Pancreas (tissue), 10 donors: ENCODE results near the gene HSPA4. TPM values are rescaled to one million over a fixed set of nuclear protein-coding genes. Genes with fewer than 3 reads are reported as not detected.
"Not testable (repeated sequence)": the region's sequence is repeated elsewhere in the genome, so short reads cannot be mapped to it uniquely, and the experiment has no call there.

Experiments
- ATAC-seq, 4 donors: fragments of 200-7000 bp; cut with Tn5 transposase; one replicate each; pipeline versions ENCODE4 v1.8.0 to v1.9.1; 2020; ENCODE audit warnings: mild to moderate bottlenecking in 4 of 4, moderate library complexity in 4 of 4
- DNase-seq, 6 donors: peaks; one replicate each; pipeline ENCODE4 v3.0.0-alpha.2; 2020
- FAIRE-seq: peaks from 2 replicates; lab custom pipeline; 2012; peaks lifted over from hg19 to GRCh38; lab: Jason Lieb, UNC
- H3K27ac ChIP-seq, 4 donors: fragments of 200-600 bp; sonication (generic); 1 replicate in 3 of 4; 2 replicates in 1 of 4; pipeline versions ENCODE4 v1.5.0 to v1.8.0; 2020
- H3K27me3 ChIP-seq, 4 donors: fragments of 200-600 bp; one replicate each; pipeline ENCODE4 v1.8.0; 2021
- H3K36me3 ChIP-seq, 3 donors: fragments of 200-600 bp; sonication (generic) in 1 of 3; one replicate each; pipeline versions ENCODE4 v1.5.0 to v1.8.0; 2020 to 2021
- H3K4me1 ChIP-seq, 3 donors: fragments of 200-600 bp; one replicate each; pipeline ENCODE4 v1.8.0; 2021
- H3K4me3 ChIP-seq, 4 donors: fragments of 200-600 bp; sonication (generic) in 2 of 4; one replicate each; pipeline versions ENCODE4 v1.5.0 to v1.8.0; 2020 to 2021
- H3K9me3 ChIP-seq, 4 donors: fragments of 200-600 bp; one replicate each; pipeline ENCODE4 v1.8.0; 2021
- WGBS, 2 donors: extraction: QIAGEN DNeasy Blood & Tissue Kit; methylation state at CpG; one replicate each; pipeline ENCODE4 v1.1.7; 2013; 5-methylcytosine and 5-hydroxymethylcytosine counted together
- intact Hi-C, 3 donors: fragments of 100-400 bp; cut with DNase I; formaldehyde crosslinking; loops; one replicate each; pipeline versions ENCODE4 v1.11.1 to v1.14.2; 2022
- polyA plus RNA-seq, 2 donors: library from polyadenylated mRNA; stranded (reverse); fragments of 200-250 nt; gene quantifications; one replicate each; pipeline ENCODE4 v1.2.3, GENCODE V29; 2013
- total RNA-seq, 6 donors: library from RNA; stranded (reverse); fragmentation: NEBNext Ultra II Directional in 4 of 6; extraction: Animal tissue kit (Norgen Biotek cat#: 25700) in 4 of 6; gene quantifications; one replicate each; pipeline versions ENCODE4 v1.2.1 to v1.2.4, GENCODE V29; 2021 to 2023
- TF ChIP-seq, protein P1 (sequence below), 4 donors: fragments of 200-600 bp; sonication (generic) in 3 of 4; IDR thresholded peaks; one replicate each; pipeline versions ENCODE4 v1.5.0 to v1.8.0; 2021; ENCODE audit warnings: antibody characterized with exemption in 4 of 4
- donor health status: healthy with polysubstance abuse.
- donor health status: DM: no; HTN: no; CAD: no; lungs with moderate emphysema.
- donor health status: DM: no; HTN: no; CAD: no.
- donor health status: control.
- donor health status: control.
- donor health status: Bipolar disorder and iron deficiency.
- donor health status: DM: yes; HTN: yes; CAD: no.
- donor health status: DM: no; HTN: no; CAD: no.
- donor health status: DM: no; HTN: no; CAD: no.
- donor health status: DM: yes; HTN: yes; CAD: no.

The HSPA4 gene
- total and polyA plus RNA-seq, 8 donors: 21.3 to 44.0 (median 32.1) TPM

DNA sequence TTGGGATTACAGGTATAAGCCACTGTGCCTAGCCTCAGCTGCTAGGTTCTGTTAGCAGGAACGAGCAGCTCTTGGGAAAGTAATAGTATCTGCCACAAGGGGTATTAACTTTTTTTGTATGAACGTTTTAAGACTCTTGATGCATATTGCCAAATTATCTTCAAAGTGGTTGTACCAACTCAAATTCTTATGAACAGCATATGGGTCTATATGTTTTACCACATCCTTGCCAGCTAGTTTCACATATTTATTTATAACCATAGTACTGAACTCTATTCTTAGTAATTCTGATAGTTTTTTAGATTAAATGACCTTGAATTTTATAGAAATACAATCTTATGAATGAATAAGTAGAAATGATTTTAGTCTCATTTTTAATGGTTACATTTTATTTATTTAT, 80.9 kb downstream of the HSPA4 start:
- ATAC-seq: no peak
- TF ChIP-seq, protein P1, sequence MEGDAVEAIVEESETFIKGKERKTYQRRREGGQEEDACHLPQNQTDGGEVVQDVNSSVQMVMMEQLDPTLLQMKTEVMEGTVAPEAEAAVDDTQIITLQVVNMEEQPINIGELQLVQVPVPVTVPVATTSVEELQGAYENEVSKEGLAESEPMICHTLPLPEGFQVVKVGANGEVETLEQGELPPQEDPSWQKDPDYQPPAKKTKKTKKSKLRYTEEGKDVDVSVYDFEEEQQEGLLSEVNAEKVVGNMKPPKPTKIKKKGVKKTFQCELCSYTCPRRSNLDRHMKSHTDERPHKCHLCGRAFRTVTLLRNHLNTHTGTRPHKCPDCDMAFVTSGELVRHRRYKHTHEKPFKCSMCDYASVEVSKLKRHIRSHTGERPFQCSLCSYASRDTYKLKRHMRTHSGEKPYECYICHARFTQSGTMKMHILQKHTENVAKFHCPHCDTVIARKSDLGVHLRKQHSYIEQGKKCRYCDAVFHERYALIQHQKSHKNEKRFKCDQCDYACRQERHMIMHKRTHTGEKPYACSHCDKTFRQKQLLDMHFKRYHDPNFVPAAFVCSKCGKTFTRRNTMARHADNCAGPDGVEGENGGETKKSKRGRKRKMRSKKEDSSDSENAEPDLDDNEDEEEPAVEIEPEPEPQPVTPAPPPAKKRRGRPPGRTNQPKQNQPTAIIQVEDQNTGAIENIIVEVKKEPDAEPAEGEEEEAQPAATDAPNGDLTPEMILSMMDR (IDR thresholded peaks at IDR 0.05): no peak
- no peak overlapping the region for H3K4me3 ChIP-seq
- no peak for DNase-seq
- no peak overlapping the region for H3K27ac ChIP-seq
- H3K9me3 ChIP-seq: no peaks in the 10 kb centered on the region
- H3K4me1 ChIP-seq: no peaks in the 10 kb centered on the region
- no peaks in the 10 kb centered on the region for H3K36me3 ChIP-seq
- intact Hi-C loops: no loop called here
- 61 to 71% methylated on average over 2 of the region's 2 CpGs for WGBS, 2 donors
- FAIRE-seq: no peak
- no peaks in the 10 kb centered on the region for H3K27me3 ChIP-seq

DNA sequence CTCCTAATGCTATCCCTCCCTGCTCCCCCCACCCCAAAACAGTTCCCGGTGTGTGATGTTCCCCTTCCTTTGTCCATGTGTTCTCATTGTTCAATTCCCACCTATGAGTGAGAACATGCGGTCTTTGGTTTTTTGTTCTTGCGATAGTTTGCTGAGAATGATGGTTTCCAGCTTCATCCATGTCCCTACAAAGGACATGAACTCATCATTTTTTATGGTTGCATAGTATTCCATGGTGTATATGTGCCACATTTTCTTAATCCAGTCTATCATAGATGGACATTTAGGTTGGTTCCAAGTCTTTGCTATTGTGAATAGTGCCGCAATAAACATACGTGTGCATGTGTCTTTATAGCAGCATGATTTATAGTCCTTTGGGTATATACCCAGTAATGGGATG, 81.4 kb downstream of the HSPA4 start:
- H3K4me1 ChIP-seq, H3K27ac ChIP-seq, H3K4me3 ChIP-seq, H3K36me3 ChIP-seq, H3K9me3 ChIP-seq, intact Hi-C loops, FAIRE-seq, H3K27me3 ChIP-seq, DNase-seq, ATAC-seq: not testable (repeated sequence)
- WGBS, 2 donors: 95 to 98% methylated on average over 3 of the region's 5 CpGs

DNA sequence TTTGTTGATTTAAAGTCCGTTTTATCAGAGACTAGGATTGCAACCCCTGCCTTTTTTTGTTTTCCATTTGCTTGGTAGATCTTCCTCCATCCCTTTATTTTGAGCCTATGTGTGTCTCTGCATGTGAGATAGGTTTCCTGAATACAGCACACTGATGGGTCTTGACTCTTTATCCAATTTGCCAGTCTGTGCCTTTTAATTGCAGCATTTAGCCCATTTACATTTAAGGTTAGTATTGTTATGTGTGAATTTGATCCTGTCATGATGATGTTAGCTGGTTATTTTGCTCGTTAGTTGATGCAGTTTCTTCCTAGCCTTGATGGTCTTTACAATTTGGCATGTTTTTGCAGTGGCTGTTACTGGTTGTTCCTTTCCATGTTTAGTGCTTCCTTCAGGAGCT, 85.1 kb downstream of the HSPA4 start:
- intact Hi-C loops, DNase-seq, FAIRE-seq, ATAC-seq, H3K36me3 ChIP-seq, H3K27me3 ChIP-seq, H3K9me3 ChIP-seq, H3K4me3 ChIP-seq, H3K4me1 ChIP-seq, H3K27ac ChIP-seq: not testable (repeated sequence)
- WGBS, 2 donors: 44 to 49% methylated on average over 2 of the region's 2 CpGs

DNA sequence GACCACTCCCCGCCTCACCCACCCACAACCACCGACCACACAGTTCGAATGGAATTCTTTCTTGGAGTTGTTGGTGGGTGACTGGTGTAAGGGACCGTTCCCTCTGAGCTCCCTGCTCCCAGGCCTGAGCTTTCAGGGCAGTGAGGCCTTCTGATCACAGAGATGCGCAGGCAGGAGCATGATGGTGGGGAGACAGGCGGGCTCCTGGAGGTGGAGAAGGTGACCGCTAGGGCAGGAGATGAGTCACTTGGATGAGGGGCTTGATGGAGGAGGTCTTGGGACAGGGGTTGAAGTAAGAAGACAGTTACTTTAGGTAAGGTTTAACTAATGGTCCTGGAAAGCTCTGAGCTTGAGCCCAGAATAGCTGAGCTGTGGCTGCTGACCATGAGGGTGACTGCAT, 88.5 kb downstream of the HSPA4 start:
- Histone ChIP-seq H3K27me3 (no peaks in the 10 kb centered on the region), H3K4me3 (no peak overlapping the region), H3K36me3 (no peaks in the 10 kb centered on the region), H3K9me3 (no peaks in the 10 kb centered on the region), H3K27ac (no peak overlapping the region), H3K4me1 (no peaks in the 10 kb centered on the region)
- intact Hi-C loops: no loop called here
- TF ChIP-seq, protein P1 (IDR thresholded peaks at IDR 0.05): no peak
- FAIRE-seq (no peak), DNase-seq (no peak), ATAC-seq (no peak)
- 85 to 90% methylated on average over 7 of the region's 7 CpGs for WGBS, 2 donors

DNA sequence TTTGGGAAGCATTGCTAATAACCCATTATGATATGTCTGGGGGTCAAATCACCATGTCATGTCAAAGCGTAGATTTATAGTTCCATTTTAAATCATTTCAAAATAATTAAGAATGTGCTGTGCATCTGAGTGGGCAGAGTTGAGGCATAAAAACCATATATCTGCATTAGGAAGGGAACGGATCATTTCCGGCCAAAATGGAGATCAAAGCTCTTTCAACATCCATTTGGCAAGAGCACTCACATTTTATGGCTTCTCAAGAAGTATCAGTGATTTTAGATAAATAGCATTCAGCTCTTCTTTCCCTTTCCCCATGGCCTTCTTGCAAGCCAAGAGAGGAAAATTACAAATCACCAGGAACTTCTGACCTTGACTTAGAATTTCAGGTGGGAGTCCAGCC, 89.9 kb downstream of the HSPA4 start:
- TF ChIP-seq, protein P1 (IDR thresholded peaks at IDR 0.05): no peak
- FAIRE-seq: no peak

DNA sequence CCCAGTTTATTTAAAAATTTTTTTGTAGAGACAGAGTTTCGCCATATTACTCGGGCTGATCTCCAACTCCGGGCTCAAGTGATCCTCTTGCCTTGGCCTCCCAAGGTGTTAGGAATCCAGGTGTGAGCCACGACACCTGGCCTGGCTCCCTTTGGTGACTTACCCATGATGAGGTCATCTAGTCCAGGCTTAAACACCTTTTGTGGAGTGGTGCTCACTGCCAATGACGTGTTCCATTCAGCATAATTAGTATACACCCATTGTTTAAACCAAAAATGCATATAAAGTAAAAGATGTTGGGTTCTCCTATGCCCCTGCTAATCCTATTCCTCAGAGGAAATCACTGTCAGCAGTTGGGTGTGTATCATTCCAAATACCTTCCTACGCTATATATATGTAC, 91.0 kb downstream of the HSPA4 start:
- no peaks in the 10 kb centered on the region for H3K4me1 ChIP-seq
- no peak for DNase-seq
- no peak for ATAC-seq
- H3K9me3 ChIP-seq: no peaks in the 10 kb centered on the region
- WGBS, 2 donors: 83 to 89% methylated on average over 6 of the region's 6 CpGs
- H3K27ac ChIP-seq: no peak overlapping the region
- intact Hi-C loops: no loop called here
- H3K4me3 ChIP-seq: no peak overlapping the region
- FAIRE-seq: no peak
- TF ChIP-seq, protein P1 (IDR thresholded peaks at IDR 0.05): no peak
- H3K27me3 ChIP-seq: no peaks in the 10 kb centered on the region
- no peaks in the 10 kb centered on the region for H3K36me3 ChIP-seq

More for the DNA sequence above, 89.9 kb downstream of the HSPA4 start:
- H3K4me1 ChIP-seq: no peaks in the 10 kb centered on the region
- no peak overlapping the region for H3K27ac ChIP-seq
- 88% methylated on average over 3 of the region's 3 CpGs for WGBS, 2 donors
- H3K36me3 ChIP-seq: no peaks in the 10 kb centered on the region
- no peaks in the 10 kb centered on the region for H3K9me3 ChIP-seq
- ATAC-seq: no peak
- intact Hi-C loops: no loop called here
- no peaks in the 10 kb centered on the region for H3K27me3 ChIP-seq
- no peak overlapping the region for H3K4me3 ChIP-seq
- no peak for DNase-seq
